Retinal pigment epithelial cell (primary cell): ENCODE data around the gene TMEM86B.

Experiments
- DNase-seq: peaks from one replicate; pipeline ENCODE4 v3.0.0-alpha.2; 2010; ENCODE audit warnings: low read depth
- H3K4me3 ChIP-seq: 2 replicates; pipeline ENCODE4 v1.5.1; 2011; ENCODE audit warnings: mild to moderate bottlenecking, low read length, control low read depth, moderate library complexity
- CTCF ChIP-seq: conservative IDR thresholded peaks from 2 replicates; pipeline ENCODE4 v1.5.1; 2011; ENCODE audit warnings: low read depth, low read length, control low read depth, inconsistent platforms

Gene TMEM86B

DNA sequence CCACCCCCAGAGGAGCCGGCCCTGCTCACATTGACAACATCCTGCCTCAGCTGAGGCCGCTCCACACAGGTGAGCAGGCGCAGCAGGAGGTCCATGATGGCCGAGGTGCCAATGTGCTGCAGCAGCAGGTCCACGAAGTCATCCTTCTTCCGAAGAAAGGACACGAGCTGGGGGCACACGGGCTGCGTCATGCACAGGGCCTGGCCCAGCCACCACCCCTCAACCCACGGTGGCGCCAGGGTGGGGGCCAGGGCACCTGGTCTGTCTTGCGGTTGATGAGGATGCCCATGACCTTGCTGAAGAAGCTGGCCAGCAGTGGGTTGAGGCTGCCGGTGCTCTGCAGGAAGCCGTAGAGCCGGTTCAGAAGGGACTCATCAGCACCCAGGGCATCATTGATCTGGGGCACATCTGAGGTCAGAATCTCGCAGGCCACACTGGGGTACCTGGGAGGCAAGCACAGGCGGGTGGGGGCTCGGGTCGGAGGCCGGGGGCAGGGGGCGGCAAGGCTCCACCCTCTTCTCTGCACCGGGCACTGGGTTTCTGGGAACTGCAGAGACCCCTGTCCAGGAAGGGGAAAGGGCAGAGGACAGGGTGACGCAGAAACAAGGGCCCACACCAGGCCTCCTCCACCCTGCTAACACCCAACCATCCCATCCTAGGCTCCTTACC lies 16.8 kb upstream of the TMEM86B start:
- H3K4me3 ChIP-seq: no peak overlapping the region
- DNase-seq: no peak
- TF ChIP-seq CTCF: no peak

DNA sequence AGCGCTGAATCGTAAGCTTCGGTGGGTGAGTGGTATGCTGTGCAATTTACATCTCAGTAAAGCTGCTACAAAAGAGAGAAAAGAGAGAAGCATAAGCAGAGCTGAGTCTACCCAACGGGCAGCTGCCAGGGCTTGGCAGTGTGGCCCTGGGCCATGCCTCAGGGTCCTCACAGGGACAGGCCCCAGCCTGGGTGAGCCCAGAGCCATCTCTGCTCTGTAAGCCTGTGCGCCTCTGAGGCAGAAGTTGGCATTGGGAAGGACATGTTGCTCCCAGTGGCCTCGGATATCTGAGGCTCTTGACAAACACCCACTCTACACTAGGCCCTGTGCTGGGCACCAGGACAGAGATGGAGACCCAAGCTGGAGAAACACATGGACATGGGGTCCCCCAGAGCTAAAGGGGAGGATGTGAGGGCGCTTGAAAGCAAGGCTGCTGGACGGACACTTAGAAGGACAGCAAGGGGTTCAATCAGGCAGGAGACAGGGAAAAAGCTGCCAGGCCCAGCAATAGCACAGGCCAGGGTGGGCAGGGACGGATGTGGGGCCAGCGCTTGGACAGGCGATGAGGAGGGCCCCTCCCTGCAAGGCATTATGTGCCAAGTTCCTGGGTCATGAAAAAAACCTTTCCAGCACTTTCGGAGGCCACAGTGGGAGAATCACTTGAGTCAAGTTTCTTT lies 15.6 kb upstream of the TMEM86B start:
- TF ChIP-seq CTCF: no peak
- no peak overlapping the region for H3K4me3 ChIP-seq
- no peak for DNase-seq

- no peak for DNase-seq
- TF ChIP-seq CTCF: no peak
- H3K4me3 ChIP-seq: no peak overlapping the region
These were observed 14.0 kb upstream of the TMEM86B start for GRCh38 chr19:55242517-55242916.

DNA sequence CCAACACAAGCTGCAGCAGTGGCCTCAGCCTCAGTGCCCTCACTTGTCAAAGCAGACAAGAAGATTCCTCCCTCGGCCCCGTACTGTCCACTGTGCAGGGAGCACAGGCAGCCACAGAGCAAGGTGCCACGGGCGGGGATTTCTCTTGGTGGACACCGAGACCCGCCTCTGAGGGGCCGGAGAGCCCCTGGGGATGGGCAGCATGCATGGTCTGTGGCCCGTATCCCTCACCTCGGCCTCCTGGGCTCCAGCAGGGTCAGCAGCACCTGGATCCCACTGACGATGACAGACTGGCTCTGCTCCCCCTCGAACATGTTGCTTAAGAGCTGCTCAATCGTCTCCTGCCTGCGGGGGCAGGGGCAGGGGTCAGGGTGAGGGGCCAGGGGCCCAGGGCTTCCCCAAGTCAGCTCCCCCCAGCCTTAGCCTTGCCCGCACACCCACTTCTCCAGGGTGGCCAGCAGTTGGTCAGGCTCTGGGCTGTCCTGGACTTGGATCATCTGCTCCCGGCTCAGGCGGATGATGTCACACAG lies 13.4 kb upstream of the TMEM86B start:
- DNase-seq: no peak
- no peak for TF ChIP-seq CTCF
- H3K4me3 ChIP-seq: no peak overlapping the region

GRCh38 chr19:55241143-55241934 lies 12.8 kb upstream of the TMEM86B start:
- no peak for DNase-seq
- TF ChIP-seq CTCF: no peak
- no peak overlapping the region for H3K4me3 ChIP-seq

GRCh38 chr19:55240713-55241020 lies 12.1 kb upstream of the TMEM86B start:
- no peak overlapping the region for H3K4me3 ChIP-seq
- no peak for DNase-seq
- TF ChIP-seq CTCF: no peak
